HCT116 (cell line): Measurements from ENCODE around the gene PREX1. TPM values are rescaled to one million over a fixed set of nuclear protein-coding genes. Genes with fewer than 3 reads are reported as not detected.

Experiments used
- ATAC-seq: fragments of 200-7000 bp; cut with Tn5 transposase; 2 replicates; pipeline ENCODE4 v1.9.1; 2020; ENCODE audit warnings: mild to moderate bottlenecking, moderate library complexity
- BruUV-seq: library from RNA; stranded (reverse); fragments of 400-500 nt; replicated peaks from 2 replicates; lab custom pipeline; 2021; lab: Mats Ljungman, UMichigan
- CTCF ChIA-PET: fragments of 300-600 bp; sonication (Branson Sonifier 250); formaldehyde crosslinking; loops from one replicate; lab custom pipeline; 2021; ENCODE audit warnings: antibody characterized with exemption; lab: Charles Lee
- POLR2A ChIA-PET: fragments of 300-600, 350-600 bp; sonication (Branson Sonifier 250); formaldehyde crosslinking; loops from one replicate; lab custom pipeline; 2021; ENCODE audit warnings: antibody characterized with exemption; lab: Charles Lee
- RAD21 ChIA-PET, 2 experiments: fragments of 300-600 bp; sonication (Branson Sonifier 250); formaldehyde crosslinking; loops; one replicate each; lab custom pipeline; 2023; ENCODE audit warnings: low total read pairs in 2 of 2; ENCODE audit not compliant: uncharacterized antibody in 2 of 2, unreplicated experiment in 2 of 2, low non-redundant PET in 1 of 2; lab: Charles Lee
- DNase-seq: peaks from one replicate; pipeline ENCODE4 v3.0.0-alpha.2; 2010; ENCODE audit warnings: low read depth, low spot score
- H2AFZ ChIP-seq: fragments of 200-600 bp; shearing (Covaris generic), sonication (generic); 2 replicates; pipeline ENCODE4 v1.6.1; 2017; ENCODE audit warnings: low read depth, mixed run types, mixed read lengths, antibody characterized with exemption, low read length; ENCODE audit not compliant: poor library complexity, severe bottlenecking
- H3K27ac ChIP-seq: 2 replicates; pipeline ENCODE4 v1.5.1; 2012; ENCODE audit warnings: low read depth, low read length
- H3K27me3 ChIP-seq: fragments of 200-600 bp; sonication (generic); 2 replicates; pipeline ENCODE4 v1.6.1; 2016; ENCODE audit warnings: mixed run types, low read length, mixed read lengths; ENCODE audit not compliant: insufficient read depth
- H3K36me3 ChIP-seq, 2 experiments: fragments of 200-500 bp in 1 of 2; fragments of 200-600 bp in 1 of 2; sonication (Bioruptor generic) in 1 of 2; sonication (generic) in 1 of 2; 2 replicates each; pipeline versions ENCODE4 v1.5.1 to v1.6.1; 2014 to 2016; ENCODE audit warnings: low read length in 2 of 2, inconsistent platforms in 1 of 2, mixed read lengths in 1 of 2, mixed run types in 1 of 2; ENCODE audit not compliant: insufficient read depth in 2 of 2, control insufficient read depth in 1 of 2
- H3K4me1 ChIP-seq, 2 experiments: fragments of 200-600 bp in 1 of 2; sonication (generic) in 1 of 2; 2 replicates each; pipeline versions ENCODE4 v1.5.1 to v1.6.1; 2012 to 2017; ENCODE audit warnings: low read length in 2 of 2, inconsistent platforms in 1 of 2, mild to moderate bottlenecking in 1 of 2, mixed read lengths in 1 of 2, mixed run types in 1 of 2, moderate library complexity in 1 of 2; ENCODE audit not compliant: insufficient read depth in 2 of 2, control insufficient read depth in 1 of 2
- H3K4me2 ChIP-seq: fragments of 200-600 bp; sonication (generic); 2 replicates; pipeline ENCODE4 v1.6.1; 2017; ENCODE audit warnings: mixed run types, low read length, mixed read lengths
- H3K4me3 ChIP-seq, 2 experiments: fragments of 200-600 bp in 1 of 2; sonication (generic) in 1 of 2; replicated peaks in 1 of 2; 2 replicates each; pipeline ENCODE4 v1.5.1; 2011 to 2016; ENCODE audit warnings: low read length in 2 of 2, control low read depth in 1 of 2, low read depth in 1 of 2, mild to moderate bottlenecking in 1 of 2, mixed read lengths in 1 of 2, mixed run types in 1 of 2
- H3K79me2 ChIP-seq: fragments of 200-600 bp; sonication (generic); 2 replicates; pipeline ENCODE4 v1.6.1; 2017; ENCODE audit warnings: mild to moderate bottlenecking, mixed run types, low read length, moderate library complexity, mixed read lengths; ENCODE audit not compliant: insufficient read depth
- H3K9ac ChIP-seq: fragments of 200-600 bp; sonication (generic); 2 replicates; pipeline ENCODE4 v1.6.1; 2016; ENCODE audit warnings: low read length, mixed read lengths
- H3K9me2 ChIP-seq: fragments of 200-600 bp; sonication (generic), shearing (Covaris generic); 2 replicates; pipeline ENCODE4 v1.6.1; 2017; ENCODE audit warnings: mixed run types, mild to moderate bottlenecking, moderate library complexity; ENCODE audit not compliant: insufficient read depth
- H3K9me3 ChIP-seq, 2 experiments: fragments of 200-500 bp in 1 of 2; fragments of 200-600 bp in 1 of 2; sonication (Bioruptor generic) in 1 of 2; sonication (generic) in 1 of 2; 2 replicates each; pipeline ENCODE4 v1.6.1; 2014 to 2017; ENCODE audit warnings: low read length in 2 of 2, mixed read lengths in 2 of 2, inconsistent platforms in 1 of 2, low read depth in 1 of 2, mild to moderate bottlenecking in 1 of 2, mixed run types in 1 of 2, moderate library complexity in 1 of 2; ENCODE audit not compliant: control insufficient read depth in 1 of 2, insufficient read depth in 1 of 2
- H4K20me1 ChIP-seq: fragments of 200-600 bp; sonication (generic), shearing (Covaris generic); 2 replicates; pipeline ENCODE4 v1.6.1; 2017; ENCODE audit warnings: mixed run types, mild to moderate bottlenecking, moderate library complexity; ENCODE audit not compliant: insufficient read depth
- CEBPB ChIP-seq: IDR thresholded peaks from 2 replicates; pipeline ENCODE4 v1.6.1; 2012; ENCODE audit warnings: low read depth
- EGR1 ChIP-seq: IDR thresholded peaks from 2 replicates; pipeline ENCODE4 v1.6.1; 2012; ENCODE audit warnings: low read depth
- EZH2 ChIP-seq: fragments of 200-600 bp; sonication (generic); IDR thresholded peaks from 2 replicates; pipeline ENCODE4 v1.6.1; 2017; ENCODE audit warnings: antibody characterized with exemption, mixed run types
- EZH2phosphoT487 ChIP-seq: fragments of 200-600 bp; IDR thresholded peaks from 2 replicates; pipeline ENCODE4 v1.6.1; 2018; ENCODE audit warnings: antibody characterized with exemption, borderline replicate concordance
- JUND ChIP-seq: IDR thresholded peaks from 2 replicates; pipeline ENCODE4 v1.6.1; 2012
- POLR2A ChIP-seq: IDR thresholded peaks from 2 replicates; pipeline ENCODE4 v1.7.0; 2011; ENCODE audit warnings: borderline replicate concordance; ENCODE audit not compliant: insufficient read depth, insufficient read length; ENCODE audit errors: extremely low read depth
- POLR2AphosphoS5 ChIP-seq: IDR thresholded peaks from 2 replicates; pipeline ENCODE4 v1.6.1; 2011; ENCODE audit warnings: mild to moderate bottlenecking, low read depth, low read length, moderate library complexity
- RAD21 ChIP-seq: IDR thresholded peaks from 2 replicates; pipeline ENCODE4 v1.6.1; 2012; ENCODE audit warnings: low read depth, mild to moderate bottlenecking
- SRF ChIP-seq: IDR thresholded peaks from 2 replicates; pipeline ENCODE4 v1.6.1; 2012; ENCODE audit warnings: low read depth
- TCF7L2 ChIP-seq: IDR thresholded peaks from 2 replicates; pipeline ENCODE4 v1.7.0; 2011; ENCODE audit warnings: borderline replicate concordance, inconsistent platforms; ENCODE audit not compliant: insufficient read depth, insufficient read length; ENCODE audit errors: extremely low read depth
- YY1 ChIP-seq: IDR thresholded peaks from 2 replicates; pipeline ENCODE4 v1.6.1; 2011; ENCODE audit warnings: low read length, low read depth, moderate library complexity, mild to moderate bottlenecking; ENCODE audit not compliant: insufficient replicate concordance; ENCODE audit errors: extremely low read depth
- ZFX ChIP-seq: fragments of 450-650 bp; IDR thresholded peaks from 2 replicates; pipeline ENCODE4 v1.6.1; 2017
- intact Hi-C: fragments of 100-400 bp; cut with micrococcal nuclease; formaldehyde crosslinking; loops from 2 replicates; pipeline ENCODE4 v1.10.0; 2022
- total RNA-seq: library from RNA; stranded (reverse); gene quantifications from one replicate; pipeline ENCODE4 v1.2.1, GENCODE V29; 2021; ENCODE audit not compliant: unreplicated experiment
- TF ChIP-seq, protein P1 (sequence below): IDR thresholded peaks from 2 replicates; pipeline ENCODE4 v1.6.1; 2012
- TF ChIP-seq, protein P2 (sequence below): IDR thresholded peaks from 2 replicates; pipeline ENCODE4 v1.6.1; 2011; ENCODE audit warnings: mild to moderate bottlenecking, low read length, moderate library complexity; ENCODE audit not compliant: insufficient replicate concordance; ENCODE audit errors: extremely low read depth
- TF ChIP-seq, protein P3 (sequence below): IDR thresholded peaks from 2 replicates; pipeline ENCODE4 v1.6.1; 2012

The PREX1 gene
- total RNA-seq, 1 experiment from 2014 or later, result 6.1 TPM

DNA sequence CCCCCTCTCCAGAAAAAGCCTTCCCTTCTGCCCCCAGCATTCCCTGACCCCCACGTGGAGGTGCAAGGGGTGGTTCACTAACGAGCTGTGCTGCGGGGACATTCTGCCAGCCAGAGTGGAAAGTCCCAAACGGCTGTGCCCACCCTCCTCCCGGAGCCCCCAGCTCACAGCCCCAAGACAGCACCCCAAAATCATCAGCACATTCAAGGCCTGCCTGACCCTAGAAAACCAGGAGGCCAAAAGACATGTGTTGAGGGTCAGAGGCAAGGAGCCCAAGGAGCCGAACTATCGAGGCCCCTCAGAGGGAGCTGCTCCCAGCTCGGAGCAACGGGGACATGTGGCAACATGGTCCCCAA lies 197.9 kb downstream of the PREX1 start:
- H3K79me2 ChIP-seq, result no peaks in the 10 kb centered on the region
- no peak for TF ChIP-seq EZH2phosphoT487
- TF ChIP-seq RAD21, result no peak
- TF ChIP-seq TCF7L2, result no peak
- no peak for TF ChIP-seq EGR1
- TF ChIP-seq, protein P1, sequence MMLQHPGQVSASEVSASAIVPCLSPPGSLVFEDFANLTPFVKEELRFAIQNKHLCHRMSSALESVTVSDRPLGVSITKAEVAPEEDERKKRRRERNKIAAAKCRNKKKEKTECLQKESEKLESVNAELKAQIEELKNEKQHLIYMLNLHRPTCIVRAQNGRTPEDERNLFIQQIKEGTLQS, result no peak
- no peak for TF ChIP-seq JUND
- TF ChIP-seq, protein P2, sequence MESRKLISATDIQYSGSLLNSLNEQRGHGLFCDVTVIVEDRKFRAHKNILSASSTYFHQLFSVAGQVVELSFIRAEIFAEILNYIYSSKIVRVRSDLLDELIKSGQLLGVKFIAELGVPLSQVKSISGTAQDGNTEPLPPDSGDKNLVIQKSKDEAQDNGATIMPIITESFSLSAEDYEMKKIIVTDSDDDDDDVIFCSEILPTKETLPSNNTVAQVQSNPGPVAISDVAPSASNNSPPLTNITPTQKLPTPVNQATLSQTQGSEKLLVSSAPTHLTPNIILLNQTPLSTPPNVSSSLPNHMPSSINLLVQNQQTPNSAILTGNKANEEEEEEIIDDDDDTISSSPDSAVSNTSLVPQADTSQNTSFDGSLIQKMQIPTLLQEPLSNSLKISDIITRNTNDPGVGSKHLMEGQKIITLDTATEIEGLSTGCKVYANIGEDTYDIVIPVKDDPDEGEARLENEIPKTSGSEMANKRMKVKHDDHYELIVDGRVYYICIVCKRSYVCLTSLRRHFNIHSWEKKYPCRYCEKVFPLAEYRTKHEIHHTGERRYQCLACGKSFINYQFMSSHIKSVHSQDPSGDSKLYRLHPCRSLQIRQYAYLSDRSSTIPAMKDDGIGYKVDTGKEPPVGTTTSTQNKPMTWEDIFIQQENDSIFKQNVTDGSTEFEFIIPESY, result no peak
- TF ChIP-seq POLR2AphosphoS5, result no peak
- TF ChIP-seq SRF, result no peak
- TF ChIP-seq EZH2, result no peak
- TF ChIP-seq CEBPB, result no peak
- no peak for TF ChIP-seq POLR2A
- TF ChIP-seq, protein P3, sequence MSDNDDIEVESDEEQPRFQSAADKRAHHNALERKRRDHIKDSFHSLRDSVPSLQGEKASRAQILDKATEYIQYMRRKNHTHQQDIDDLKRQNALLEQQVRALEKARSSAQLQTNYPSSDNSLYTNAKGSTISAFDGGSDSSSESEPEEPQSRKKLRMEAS, result no peak
- no peak for TF ChIP-seq ZFX
- no peak for TF ChIP-seq YY1
- DNase-seq (no peak), ATAC-seq (no peak)
- ChIA-PET POLR2A (no interaction called here), CTCF (interaction anchor here (2.2 kb wide), 1 partner anchor 10 kb away, joined by 11 read pairs; no protein-coding TSS in a partner anchor), RAD21 (no interaction called here)
- H3K9ac ChIP-seq, result no peak overlapping the region
- intact Hi-C loops, result no loop called here
- H3K36me3 ChIP-seq, result no peaks in the 10 kb centered on the region
- H3K4me3 ChIP-seq, result no peak overlapping the region
- no peaks in the 10 kb centered on the region for H3K27me3 ChIP-seq
- H3K4me1 ChIP-seq, result no peaks in the 10 kb centered on the region
- H4K20me1 ChIP-seq, result no peaks in the 10 kb centered on the region
- no TSS peak for BruUV-seq
- H3K27ac ChIP-seq, result no peak overlapping the region
- no peak overlapping the region for H2AFZ ChIP-seq
- H3K4me2 ChIP-seq, result no peak overlapping the region
- no peaks in the 10 kb centered on the region for H3K9me2 ChIP-seq
- no peaks in the 10 kb centered on the region for H3K9me3 ChIP-seq
